ENCODE measurements around the gene MRPL52. TPM values are rescaled to one million over a fixed set of nuclear protein-coding genes. Genes with fewer than 3 reads are reported as not detected.

The MRPL52 gene
- total RNA-seq, 2 donors from 2014 or later = 54.5 to 195 TPM

GRCh38 chr14:22845821-22846625 lies 16.3 kb downstream of the MRPL52 start:
- intact Hi-C loops (cut with DNase I) = loop anchor here (10.0 kb wide), 1 partner anchor 461 kb away; no protein-coding TSS in a partner anchor
- TF ChIP-seq POLR2AphosphoS5 (IDR thresholded peaks at IDR 0.05) (no peak), POLR2A (IDR thresholded peaks at IDR 0.05) (no peak)
- TF ChIP-seq, protein P1, sequence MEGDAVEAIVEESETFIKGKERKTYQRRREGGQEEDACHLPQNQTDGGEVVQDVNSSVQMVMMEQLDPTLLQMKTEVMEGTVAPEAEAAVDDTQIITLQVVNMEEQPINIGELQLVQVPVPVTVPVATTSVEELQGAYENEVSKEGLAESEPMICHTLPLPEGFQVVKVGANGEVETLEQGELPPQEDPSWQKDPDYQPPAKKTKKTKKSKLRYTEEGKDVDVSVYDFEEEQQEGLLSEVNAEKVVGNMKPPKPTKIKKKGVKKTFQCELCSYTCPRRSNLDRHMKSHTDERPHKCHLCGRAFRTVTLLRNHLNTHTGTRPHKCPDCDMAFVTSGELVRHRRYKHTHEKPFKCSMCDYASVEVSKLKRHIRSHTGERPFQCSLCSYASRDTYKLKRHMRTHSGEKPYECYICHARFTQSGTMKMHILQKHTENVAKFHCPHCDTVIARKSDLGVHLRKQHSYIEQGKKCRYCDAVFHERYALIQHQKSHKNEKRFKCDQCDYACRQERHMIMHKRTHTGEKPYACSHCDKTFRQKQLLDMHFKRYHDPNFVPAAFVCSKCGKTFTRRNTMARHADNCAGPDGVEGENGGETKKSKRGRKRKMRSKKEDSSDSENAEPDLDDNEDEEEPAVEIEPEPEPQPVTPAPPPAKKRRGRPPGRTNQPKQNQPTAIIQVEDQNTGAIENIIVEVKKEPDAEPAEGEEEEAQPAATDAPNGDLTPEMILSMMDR (IDR thresholded peaks at IDR 0.05) = no peak
- DNase-seq (ENCODE audit: low spot score) = no peak
- H3K36me3 ChIP-seq = peaks cover 16 to 31% of the 10 kb centered on the region in 2 donors
- H3K4me1 ChIP-seq (replicated peaks) = peaks cover 12% of the 10 kb centered on the region
- no peaks in the 10 kb centered on the region for H3K27me3 ChIP-seq (replicated peaks; ENCODE audit: insufficient read depth)
- H3K4me3 ChIP-seq = no peak overlapping the region
- peak overlapping the region; percentile 14 to 72 for H3K27ac ChIP-seq
- H3K9me3 ChIP-seq = no peaks in the 10 kb centered on the region
- 74% methylated on average over 26 of the region's 26 CpGs for WGBS

DNA sequence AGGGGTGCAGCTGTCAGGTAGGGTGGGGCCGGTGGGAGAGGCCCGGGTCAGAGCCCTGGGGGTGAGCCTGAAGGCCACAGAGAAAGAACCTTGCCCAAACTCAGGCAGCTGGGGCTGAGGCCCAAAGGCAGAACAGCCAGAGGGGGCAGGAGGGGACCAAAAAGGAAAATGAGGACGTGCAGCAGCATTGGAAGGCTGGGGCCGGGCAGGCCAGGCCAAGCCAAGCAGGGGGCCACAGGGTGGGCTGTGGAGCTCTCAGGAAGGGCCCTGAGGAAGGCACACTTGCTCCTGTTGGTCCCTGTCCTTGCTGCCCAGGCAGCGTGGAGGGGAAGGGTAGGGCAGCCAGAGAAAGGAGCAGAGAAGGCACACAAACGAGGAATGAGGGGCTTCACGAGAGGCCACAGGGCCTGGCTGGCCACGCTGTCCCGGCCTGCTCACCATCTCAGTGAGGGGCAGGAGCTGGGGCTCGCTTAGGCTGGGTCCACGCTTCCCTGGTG lies 17.2 kb downstream of the MRPL52 start:
- Histone ChIP-seq H3K4me1 (replicated peaks) (peaks cover 15% of the 10 kb centered on the region), H3K4me3 (no peak overlapping the region), H3K9me3 (no peaks in the 10 kb centered on the region), H3K27me3 (replicated peaks; ENCODE audit: insufficient read depth) (no peaks in the 10 kb centered on the region), H3K36me3 (peaks cover 14 to 31% of the 10 kb centered on the region in 2 donors), H3K27ac (peak overlapping the region; percentile 20 to 72)
- intact Hi-C loops (cut with DNase I) = loop anchor here (10.0 kb wide), 1 partner anchor 462 kb away; no protein-coding TSS in a partner anchor
- no peak for TF ChIP-seq POLR2A (IDR thresholded peaks at IDR 0.05)
- TF ChIP-seq, protein P1 (IDR thresholded peaks at IDR 0.05) = no peak
- no peak for TF ChIP-seq POLR2AphosphoS5 (IDR thresholded peaks at IDR 0.05)
- WGBS = 69% methylated on average over 11 of the region's 11 CpGs
- no peak for DNase-seq (ENCODE audit: low spot score)

DNA sequence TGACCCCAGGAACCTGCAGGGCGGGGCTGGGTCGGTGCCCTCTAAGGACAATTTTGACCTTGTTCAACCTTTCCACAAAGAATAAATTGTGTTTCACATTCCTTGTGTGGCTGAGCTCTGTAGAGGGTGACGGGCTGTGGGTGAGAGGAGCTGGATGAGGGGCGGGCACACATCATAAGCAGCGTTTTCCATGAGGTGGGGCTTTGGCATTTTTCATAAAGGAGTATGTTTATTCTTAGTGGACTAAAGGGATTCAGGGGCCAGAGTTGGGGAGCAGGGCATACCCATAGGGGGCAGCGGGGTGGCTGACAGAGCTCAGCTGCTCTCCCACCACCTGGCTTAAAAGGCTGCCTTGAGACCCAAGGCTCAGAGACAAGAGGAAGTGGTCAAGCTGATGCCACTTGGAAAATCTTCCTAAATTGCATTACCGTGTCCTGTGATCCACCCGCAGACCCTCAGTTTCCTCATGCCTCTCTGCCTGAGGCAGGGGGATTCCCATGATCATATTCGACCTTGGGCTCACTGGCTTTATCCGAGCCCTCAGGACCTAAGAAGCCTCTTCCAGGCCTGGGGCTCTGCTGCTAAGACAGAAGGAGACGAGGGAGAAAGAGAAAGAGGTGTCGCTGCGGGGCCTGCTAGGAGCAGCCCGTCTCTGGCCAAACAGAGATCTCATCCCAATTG lies 18.1 kb downstream of the MRPL52 start:
- intact Hi-C loops (cut with DNase I) = loop anchor here (10.0 kb wide), 1 partner anchor 463 kb away; no protein-coding TSS in a partner anchor
- H3K27ac ChIP-seq = peak overlapping the region; percentile 72 to 80
- DNase-seq (ENCODE audit: low spot score) = no peak
- TF ChIP-seq POLR2A (IDR thresholded peaks at IDR 0.05) (no peak), POLR2AphosphoS5 (IDR thresholded peaks at IDR 0.05) (no peak)
- TF ChIP-seq, protein P1 (IDR thresholded peaks at IDR 0.05) = no peak
- H3K4me1 ChIP-seq (replicated peaks) = peaks cover 15% of the 10 kb centered on the region
- no peaks in the 10 kb centered on the region for H3K27me3 ChIP-seq (replicated peaks; ENCODE audit: insufficient read depth)
- H3K9me3 ChIP-seq = no peaks in the 10 kb centered on the region
- WGBS = 37% methylated on average over 14 of the region's 14 CpGs
- H3K36me3 ChIP-seq = peaks cover 10 to 28% of the 10 kb centered on the region in 2 donors
- H3K4me3 ChIP-seq = no peak overlapping the region

DNA sequence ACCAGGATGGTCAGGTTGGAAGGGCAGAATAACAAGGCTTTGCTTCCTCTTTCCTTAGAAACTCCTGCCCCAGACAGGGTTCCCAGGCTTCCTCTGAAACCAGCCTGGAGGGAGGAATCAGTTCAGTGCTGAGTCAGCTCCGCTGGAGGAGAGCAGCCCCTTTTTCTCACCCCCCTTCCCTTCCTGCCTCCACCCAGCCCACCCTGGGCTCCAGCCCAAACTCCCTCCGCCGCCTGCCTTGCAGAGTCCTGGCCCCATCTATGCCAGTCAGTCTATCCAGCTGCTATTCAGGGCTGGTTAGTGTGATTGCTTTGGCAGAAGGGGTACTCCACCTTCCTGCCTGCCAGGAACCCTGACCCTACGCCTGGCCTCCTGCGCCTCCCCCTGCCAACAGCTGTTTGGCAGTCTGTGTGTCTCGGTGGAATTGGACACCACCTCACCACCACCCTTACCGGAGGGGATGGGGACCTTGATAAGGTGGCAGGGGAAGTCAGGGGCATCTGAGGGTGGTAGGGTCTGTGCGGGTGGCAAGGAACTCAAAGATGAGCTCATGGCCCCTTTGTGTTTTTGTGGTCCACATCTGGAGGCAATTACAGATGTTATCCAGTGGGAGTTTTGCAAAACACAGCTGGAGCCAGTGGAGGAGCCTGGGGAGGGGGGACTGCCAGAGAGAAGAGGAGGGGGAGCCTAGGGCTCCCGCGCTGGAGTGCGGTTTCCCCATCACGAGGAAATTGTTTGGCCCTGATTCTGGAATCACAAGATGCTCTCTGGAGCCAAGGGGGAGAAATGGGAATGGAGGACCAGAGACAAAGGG lies 18.9 kb downstream of the MRPL52 start:
- no peaks in the 10 kb centered on the region for H3K27me3 ChIP-seq (replicated peaks; ENCODE audit: insufficient read depth)
- peaks cover 6 to 24% of the 10 kb centered on the region in 2 donors for H3K36me3 ChIP-seq
- peaks cover 15% of the 10 kb centered on the region for H3K4me1 ChIP-seq (replicated peaks)
- DNase-seq (ENCODE audit: low spot score) = no peak
- WGBS = 7% methylated on average over 12 of the region's 12 CpGs
- H3K9me3 ChIP-seq = no peaks in the 10 kb centered on the region
- intact Hi-C loops (cut with DNase I) = loop anchor here (10.0 kb wide), 1 partner anchor 464 kb away; no protein-coding TSS in a partner anchor
- H3K27ac ChIP-seq = peak overlapping the region; percentile 72 to 80
- no peak overlapping the region for H3K4me3 ChIP-seq
- TF ChIP-seq, protein P1 (IDR thresholded peaks at IDR 0.05) = no peak
- TF ChIP-seq POLR2A (IDR thresholded peaks at IDR 0.05) (no peak), POLR2AphosphoS5 (IDR thresholded peaks at IDR 0.05) (no peak)
